ENCODE results near the gene DHRS7.

The DHRS7 gene

GRCh38 chr14:60188115-60188514 is 22.9 kb upstream of the DHRS7 start:
- in situ Hi-C loops (cut with MboI; ENCODE audit: low sequenced_read_pairs) = loop anchor here (10.0 to 25.0 kb wide), 2 partner anchors 126 to 223 kb away; no protein-coding TSS in a partner anchor

- in situ Hi-C loops (cut with MboI; ENCODE audit: low sequenced_read_pairs) = loop anchor here (10.0 to 25.0 kb wide), 2 partner anchors 123 to 220 kb away; no protein-coding TSS in a partner anchor
Observed at GRCh38 chr14:60184905-60185555, 19.8 kb upstream of the DHRS7 start.

GRCh38 chr14:60184146-60184904 is 19.1 kb upstream of the DHRS7 start:
- in situ Hi-C loops (cut with MboI; ENCODE audit: low sequenced_read_pairs) = loop anchor here (10.0 to 25.0 kb wide), 2 partner anchors 122 to 220 kb away; no protein-coding TSS in a partner anchor

- in situ Hi-C loops (cut with MboI; ENCODE audit: low sequenced_read_pairs) = loop anchor here (10.0 to 25.0 kb wide), 2 partner anchors 121 to 219 kb away; no protein-coding TSS in a partner anchor
Observed at GRCh38 chr14:60183741-60184140, 18.5 kb upstream of the DHRS7 start.

- in situ Hi-C loops (cut with MboI; ENCODE audit: low sequenced_read_pairs) = loop anchor here (10.0 to 25.0 kb wide), 2 partner anchors 121 to 218 kb away; no protein-coding TSS in a partner anchor
Observed at GRCh38 chr14:60183138-60183537, 17.9 kb upstream of the DHRS7 start.

DNA sequence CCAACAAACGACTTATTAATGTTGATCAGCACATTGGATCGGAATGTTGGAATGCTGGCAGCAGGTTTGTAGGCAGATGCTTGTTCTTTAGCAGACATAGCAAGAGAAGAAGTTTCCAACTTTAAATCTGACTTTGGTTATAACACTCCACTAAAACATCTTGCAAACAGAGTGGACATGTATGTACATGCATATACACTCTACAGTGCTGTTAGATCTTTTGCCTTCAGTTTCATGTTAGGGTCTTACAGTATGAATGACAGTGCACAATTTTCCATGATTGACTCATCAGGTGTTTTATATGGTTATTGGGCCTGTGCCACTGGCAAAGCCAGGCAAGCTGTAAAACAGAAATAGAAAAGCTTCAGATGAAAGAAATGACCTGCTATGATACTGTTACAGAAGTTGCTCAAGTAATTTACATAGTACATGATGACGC is 14.3 kb upstream of the DHRS7 start:
- in situ Hi-C loops (cut with MboI; ENCODE audit: low sequenced_read_pairs) = loop anchor here (25.0 kb wide), 1 partner anchor 117 kb away; no protein-coding TSS in a partner anchor

DNA sequence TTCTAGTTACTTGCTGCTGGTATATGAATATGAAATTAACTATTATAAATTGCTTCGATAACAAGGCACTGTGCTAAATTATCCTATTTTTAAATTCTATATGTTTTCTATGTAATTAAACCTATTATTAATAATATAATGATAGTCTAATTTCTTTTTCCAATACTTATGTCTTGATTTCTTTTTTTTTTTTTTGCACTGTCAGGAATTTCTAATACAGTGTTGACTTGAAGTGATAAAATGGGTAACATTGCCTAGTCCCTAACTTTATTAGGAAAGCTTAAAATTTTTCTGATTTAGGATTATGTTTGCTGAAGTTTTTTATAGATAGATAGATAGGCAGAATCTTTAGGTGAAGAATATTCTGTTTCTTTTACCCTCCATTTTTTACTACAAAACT is 13.6 kb upstream of the DHRS7 start:
- in situ Hi-C loops (cut with MboI; ENCODE audit: low sequenced_read_pairs) = loop anchor here (25.0 kb wide), 1 partner anchor 117 kb away; no protein-coding TSS in a partner anchor

GRCh38 chr14:60178164-60178563 is 13.0 kb upstream of the DHRS7 start:
- in situ Hi-C loops (cut with MboI; ENCODE audit: low sequenced_read_pairs) = loop anchor here (25.0 kb wide), 1 partner anchor 116 kb away; no protein-coding TSS in a partner anchor

DNA sequence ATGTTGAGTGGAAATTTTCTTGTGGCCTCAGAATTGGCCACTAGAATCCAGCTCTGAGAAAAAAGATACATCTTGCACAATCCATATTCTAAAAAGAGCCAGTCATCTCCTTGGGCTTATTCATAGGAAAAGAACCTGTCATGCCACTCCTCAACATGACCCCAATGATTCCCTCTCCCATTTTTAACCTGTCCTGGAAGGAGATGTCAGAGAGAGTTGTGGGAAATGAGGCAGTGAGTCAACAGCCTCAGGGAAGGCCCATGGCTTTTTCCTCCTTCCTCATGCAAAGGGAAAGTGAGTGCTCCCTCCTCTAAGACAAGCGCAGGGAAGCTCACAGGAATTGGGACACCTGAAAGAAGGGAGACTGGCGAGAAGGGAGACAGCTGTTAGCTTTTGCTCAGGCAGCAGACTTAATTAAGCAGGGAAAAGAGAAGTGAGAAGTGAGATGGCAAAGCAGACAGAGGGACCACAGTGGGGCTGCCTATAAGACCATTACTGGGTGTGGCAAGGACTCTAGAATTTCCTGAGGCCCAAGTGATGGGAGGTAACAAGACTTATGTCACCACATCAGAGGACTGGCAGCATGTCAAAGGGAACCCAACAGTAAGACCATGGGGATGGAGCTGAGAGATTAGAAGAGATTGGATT is 10.2 kb upstream of the DHRS7 start:
- in situ Hi-C loops (cut with MboI; ENCODE audit: low sequenced_read_pairs) = loop anchor here (25.0 kb wide), 1 partner anchor 113 kb away; no protein-coding TSS in a partner anchor

DNA sequence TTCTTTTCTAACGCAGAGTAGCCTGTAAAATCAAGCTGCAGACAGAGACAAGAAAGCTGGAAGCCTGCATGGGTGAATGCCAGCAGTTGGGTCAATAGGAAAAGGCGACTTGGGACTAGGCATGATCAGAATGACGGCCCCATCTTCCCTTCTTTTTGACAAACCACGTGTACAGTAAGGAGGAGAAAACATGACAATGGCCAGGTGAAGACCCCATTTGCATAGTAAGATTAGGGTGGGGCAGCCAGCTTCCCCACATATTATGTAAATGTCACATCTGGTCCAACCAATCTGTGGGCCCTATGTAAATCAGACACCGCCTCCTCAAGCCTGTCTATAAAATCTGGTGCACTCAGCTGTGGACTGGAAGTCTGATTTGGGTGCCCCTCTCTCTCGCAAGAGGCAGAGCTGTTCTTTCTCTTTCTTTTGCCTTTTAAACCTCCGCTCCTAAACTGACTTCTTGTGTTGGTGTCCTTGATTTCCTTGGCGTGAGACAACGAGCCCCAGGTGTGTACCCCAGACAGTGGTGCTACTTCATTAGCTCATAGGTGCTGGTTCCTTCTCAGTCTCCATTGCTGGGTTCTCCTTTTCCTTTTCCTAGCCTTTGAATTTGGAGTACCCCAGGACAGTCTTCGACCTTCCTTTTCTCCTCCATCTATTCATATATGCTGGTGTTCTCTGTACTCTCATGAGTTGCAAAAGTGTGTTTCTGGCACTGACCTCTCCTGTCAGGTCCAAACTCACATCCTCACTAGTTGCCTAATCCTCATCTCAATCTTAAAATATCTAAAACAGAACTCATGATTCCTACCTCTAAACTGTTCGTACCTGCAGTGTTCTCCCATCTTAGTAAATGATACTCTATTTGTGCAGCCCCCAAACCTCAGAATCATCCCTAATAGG is 9.4 kb upstream of the DHRS7 start:
- in situ Hi-C loops (cut with MboI; ENCODE audit: low sequenced_read_pairs) = loop anchor here (25.0 kb wide), 1 partner anchor 112 kb away; no protein-coding TSS in a partner anchor

DNA sequence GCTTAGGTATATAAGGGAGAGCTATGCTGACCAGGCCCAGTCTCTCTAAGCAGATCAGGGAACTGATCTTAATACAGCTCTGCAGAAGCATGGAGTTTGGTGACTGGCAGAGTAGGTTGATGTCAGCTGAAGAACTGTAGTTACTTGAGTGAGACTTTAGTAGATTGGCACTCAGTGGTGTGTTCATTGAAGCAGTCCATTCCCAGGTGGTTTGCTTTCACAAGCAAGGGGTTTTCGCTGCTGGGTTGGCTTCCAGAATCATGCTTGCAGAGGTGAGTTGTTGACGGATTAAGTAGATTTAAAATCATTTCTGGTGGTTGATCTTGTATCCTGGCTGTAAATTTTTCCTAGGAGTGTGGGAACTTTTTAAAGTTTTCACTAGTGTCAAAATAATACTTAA is 6.5 kb upstream of the DHRS7 start:
- in situ Hi-C loops (cut with MboI; ENCODE audit: low sequenced_read_pairs) = no loop called here

GRCh38 chr14:60170948-60171347 is 5.8 kb upstream of the DHRS7 start:
- in situ Hi-C loops (cut with MboI; ENCODE audit: low sequenced_read_pairs) = no loop called here

- in situ Hi-C loops (cut with MboI; ENCODE audit: low sequenced_read_pairs) = no loop called here
Observed at GRCh38 chr14:60169722-60170121, 4.5 kb upstream of the DHRS7 start.

GRCh38 chr14:60166142-60166541 is 944 bp upstream of the DHRS7 start:
- in situ Hi-C loops (cut with MboI; ENCODE audit: low sequenced_read_pairs) = no loop called here

- in situ Hi-C loops (cut with MboI; ENCODE audit: low sequenced_read_pairs) = no loop called here
Observed at GRCh38 chr14:60165547-60165876, 314 bp upstream of the DHRS7 start.

GRCh38 chr14:60164404-60164711 is 840 bp downstream of the DHRS7 start:
- in situ Hi-C loops (cut with MboI; ENCODE audit: low sequenced_read_pairs) = no loop called here

DNA sequence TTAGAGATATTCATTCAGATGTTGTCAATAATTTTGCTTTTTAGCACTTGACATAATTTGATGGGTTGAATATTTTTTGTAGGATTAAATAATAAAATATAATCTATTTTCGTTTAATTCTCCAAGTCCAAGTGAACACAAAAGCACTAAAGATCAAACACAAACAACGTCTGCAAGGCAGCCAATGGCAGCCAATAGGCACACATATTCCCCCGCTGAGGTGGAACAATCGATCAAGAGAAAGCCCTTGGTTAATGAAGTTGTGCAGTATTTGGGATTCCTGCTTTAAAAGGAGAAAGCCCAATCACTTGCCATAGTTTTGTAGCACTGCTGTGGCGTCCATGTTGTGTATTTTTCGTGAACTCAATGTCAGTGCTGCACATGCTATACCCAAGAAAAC is 1.5 kb downstream of the DHRS7 start:
- in situ Hi-C loops (cut with MboI; ENCODE audit: low sequenced_read_pairs) = no loop called here

- in situ Hi-C loops (cut with MboI; ENCODE audit: low sequenced_read_pairs) = no loop called here
Observed at GRCh38 chr14:60161196-60162107, 3.7 kb downstream of the DHRS7 start.

DNA sequence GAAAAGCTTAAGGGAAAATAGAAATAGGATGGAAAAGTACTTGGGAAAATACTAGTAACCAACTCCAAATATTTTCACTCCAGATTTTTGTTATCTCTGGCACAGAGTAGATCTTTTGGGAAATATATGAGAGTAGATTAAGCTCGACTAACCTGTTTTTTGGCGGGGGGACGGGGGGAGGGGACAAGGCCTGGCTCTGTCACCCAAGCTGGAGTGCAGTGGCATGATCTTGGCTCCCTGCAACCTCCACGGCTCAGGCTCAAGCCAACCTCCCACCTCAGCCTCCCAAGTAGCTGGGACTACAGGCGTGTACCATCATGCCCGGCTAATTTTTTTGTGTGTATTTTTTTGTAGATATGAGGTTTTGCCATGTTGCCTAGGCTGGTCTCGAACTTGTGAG is 4.8 kb downstream of the DHRS7 start:
- in situ Hi-C loops (cut with MboI; ENCODE audit: low sequenced_read_pairs) = no loop called here

Measured in HL-60/S4 treated with phorbol 12-myristate 13-acetate at 8.2 ng/mL for 4 days and 3 days (cell line).